OCI-LY7 (cell line): ENCODE results near the gene GLO1.

ENCODE experiments used
- EZH2phosphoT487 ChIP-seq: fragments of 200-600 bp; sonication (generic); IDR thresholded peaks from 2 replicates; pipeline ENCODE4 v1.6.1; 2018; ENCODE audit warnings: low read depth, borderline replicate concordance, mild to moderate bottlenecking, mixed run types, antibody characterized with exemption, low read length, moderate library complexity, mixed read lengths
- TF ChIP-seq, protein P1 (sequence below): fragments of 200-600 bp; sonication (generic); conservative IDR thresholded peaks from 2 replicates; pipeline ENCODE4 v1.5.1; 2014; ENCODE audit warnings: mild to moderate bottlenecking, antibody characterized with exemption, low read length, moderate library complexity, mixed read lengths

DNA sequence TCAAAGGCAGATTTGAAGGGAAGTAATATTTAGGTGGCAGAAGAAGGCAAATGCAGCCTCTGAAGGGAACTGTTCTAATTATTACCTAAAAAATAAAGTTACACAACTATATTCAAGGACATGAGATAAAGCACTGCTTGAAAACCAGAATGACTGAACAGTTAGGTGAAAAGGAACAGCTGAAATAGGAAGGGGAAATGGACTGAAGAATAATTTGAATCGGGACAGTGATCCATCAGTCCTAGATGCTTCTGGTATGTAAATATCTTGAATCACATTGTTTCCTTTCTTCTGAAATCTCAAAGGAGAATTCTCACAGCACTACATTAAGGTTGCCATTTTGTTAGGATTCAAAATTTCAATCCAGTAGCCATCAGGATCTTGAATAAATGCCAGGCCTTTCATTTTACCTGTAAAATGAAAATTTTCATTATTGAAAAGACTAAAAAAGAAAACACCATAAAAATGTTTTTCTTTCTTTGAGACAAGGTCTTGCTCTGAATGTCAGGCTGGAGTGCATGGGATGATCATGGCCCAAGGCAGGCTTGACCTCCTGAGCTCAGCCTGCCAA is 25.9 kb downstream of the GLO1 start:
- TF ChIP-seq, protein P1, sequence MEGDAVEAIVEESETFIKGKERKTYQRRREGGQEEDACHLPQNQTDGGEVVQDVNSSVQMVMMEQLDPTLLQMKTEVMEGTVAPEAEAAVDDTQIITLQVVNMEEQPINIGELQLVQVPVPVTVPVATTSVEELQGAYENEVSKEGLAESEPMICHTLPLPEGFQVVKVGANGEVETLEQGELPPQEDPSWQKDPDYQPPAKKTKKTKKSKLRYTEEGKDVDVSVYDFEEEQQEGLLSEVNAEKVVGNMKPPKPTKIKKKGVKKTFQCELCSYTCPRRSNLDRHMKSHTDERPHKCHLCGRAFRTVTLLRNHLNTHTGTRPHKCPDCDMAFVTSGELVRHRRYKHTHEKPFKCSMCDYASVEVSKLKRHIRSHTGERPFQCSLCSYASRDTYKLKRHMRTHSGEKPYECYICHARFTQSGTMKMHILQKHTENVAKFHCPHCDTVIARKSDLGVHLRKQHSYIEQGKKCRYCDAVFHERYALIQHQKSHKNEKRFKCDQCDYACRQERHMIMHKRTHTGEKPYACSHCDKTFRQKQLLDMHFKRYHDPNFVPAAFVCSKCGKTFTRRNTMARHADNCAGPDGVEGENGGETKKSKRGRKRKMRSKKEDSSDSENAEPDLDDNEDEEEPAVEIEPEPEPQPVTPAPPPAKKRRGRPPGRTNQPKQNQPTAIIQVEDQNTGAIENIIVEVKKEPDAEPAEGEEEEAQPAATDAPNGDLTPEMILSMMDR: no peak
- no peak for TF ChIP-seq EZH2phosphoT487
